ENCODE measurements around the gene CAMTA1.

GRCh38 chr1:7327849-7328248 lies 542.6 kb downstream of the CAMTA1 start:
- TF ChIP-seq CTCF (IDR thresholded peaks at IDR 0.05; ENCODE audit: poor library complexity), result no peak
- no peak for TF ChIP-seq EZH2phosphoT487 (IDR thresholded peaks at IDR 0.05; ENCODE audit: low read depth, severe bottlenecking, unreplicated experiment)

Measured in hepatocyte (in vitro differentiated cells).